ENCODE results near the gene NR2C2.
"Not testable (repeated sequence)": the region's sequence is repeated elsewhere in the genome, so short reads cannot be mapped to it uniquely, and the experiment has no call there.

Gene NR2C2

GRCh38 chr3:14947100-14947885 is at the start of gene NR2C2:
Gene NR2C2 (plus strand): TSS chr3:14947583. CDS start chr3:15003915, 56,332 bp downstream.
- Histone ChIP-seq H3K9me3 (ENCODE audit: control insufficient read depth, insufficient read depth, low read length) (no peaks in the 10 kb centered on the region), H3K9ac (ENCODE audit: low read depth, low read length) (peak within 1 kb of the TSS; percentile 99), H3K4me1 (ENCODE audit: insufficient read depth, low read length) (0 out of 2 replicates have a peak, but pooled peaks cover 5% of the 10 kb centered on the region), H3K36me3 (ENCODE audit: insufficient read depth, low read length) (peaks cover 5% of the 10 kb centered on the region; the same call in 1 of the 2 replicates)

- H3K9ac ChIP-seq (ENCODE audit: low read depth, low read length) = no peak overlapping the region
- no peaks in the 10 kb centered on the region for H3K9me3 ChIP-seq (ENCODE audit: control insufficient read depth, insufficient read depth, low read length)
- H3K36me3 ChIP-seq (ENCODE audit: insufficient read depth, low read length) = 0 out of 2 replicates have a peak, but pooled peaks cover 3% of the 10 kb centered on the region
- H3K4me1 ChIP-seq (ENCODE audit: insufficient read depth, low read length) = no peaks in the 10 kb centered on the region
Measured at GRCh38 chr3:14898929-14899328, 48.5 kb upstream of the NR2C2 start.

- Histone ChIP-seq H3K9ac (ENCODE audit: low read depth, low read length) (no peak overlapping the region), H3K36me3 (ENCODE audit: insufficient read depth, low read length) (0 out of 2 replicates have a peak, but pooled peaks cover 3% of the 10 kb centered on the region), H3K9me3 (ENCODE audit: control insufficient read depth, insufficient read depth, low read length) (no peaks in the 10 kb centered on the region), H3K4me1 (ENCODE audit: insufficient read depth, low read length) (no peaks in the 10 kb centered on the region)
Measured at GRCh38 chr3:14899993-14900618, 47.3 kb upstream of the NR2C2 start.

- H3K9ac ChIP-seq (ENCODE audit: low read depth, low read length) = no peak overlapping the region
- no peaks in the 10 kb centered on the region for H3K4me1 ChIP-seq (ENCODE audit: insufficient read depth, low read length)
- H3K36me3 ChIP-seq (ENCODE audit: insufficient read depth, low read length) = 0 out of 2 replicates have a peak, but pooled peaks cover 3% of the 10 kb centered on the region
- H3K9me3 ChIP-seq (ENCODE audit: control insufficient read depth, insufficient read depth, low read length) = no peaks in the 10 kb centered on the region
Measured at GRCh38 chr3:14900881-14901873, 46.2 kb upstream of the NR2C2 start.

GRCh38 chr3:14902719-14903118 is 44.7 kb upstream of the NR2C2 start:
- no peaks in the 10 kb centered on the region for H3K9me3 ChIP-seq (ENCODE audit: control insufficient read depth, insufficient read depth, low read length)
- no peaks in the 10 kb centered on the region for H3K4me1 ChIP-seq (ENCODE audit: insufficient read depth, low read length)
- 0 out of 2 replicates have a peak, but pooled peaks cover 3% of the 10 kb centered on the region for H3K36me3 ChIP-seq (ENCODE audit: insufficient read depth, low read length)

GRCh38 chr3:14903501-14903900 is 43.9 kb upstream of the NR2C2 start:
- H3K9me3 ChIP-seq (ENCODE audit: control insufficient read depth, insufficient read depth, low read length); H3K9ac ChIP-seq (ENCODE audit: low read depth, low read length); H3K4me1 ChIP-seq (ENCODE audit: insufficient read depth, low read length); H3K36me3 ChIP-seq (ENCODE audit: insufficient read depth, low read length): not testable (repeated sequence)

More at GRCh38 chr3:14902719-14903118, 44.7 kb upstream of the NR2C2 start:
- H3K9ac ChIP-seq (ENCODE audit: low read depth, low read length) = no peak overlapping the region

GRCh38 chr3:14905055-14905657 is 42.2 kb upstream of the NR2C2 start:
- peaks cover 5% of the 10 kb centered on the region; the same call in 1 of the 2 replicates for H3K36me3 ChIP-seq (ENCODE audit: insufficient read depth, low read length)
- H3K9me3 ChIP-seq (ENCODE audit: control insufficient read depth, insufficient read depth, low read length) = no peaks in the 10 kb centered on the region
- no peak overlapping the region for H3K9ac ChIP-seq (ENCODE audit: low read depth, low read length)
- no peaks in the 10 kb centered on the region for H3K4me1 ChIP-seq (ENCODE audit: insufficient read depth, low read length)

- H3K4me1 ChIP-seq (ENCODE audit: insufficient read depth, low read length) = no peaks in the 10 kb centered on the region
- H3K36me3 ChIP-seq (ENCODE audit: insufficient read depth, low read length) = peaks cover 4% of the 10 kb centered on the region; the same call in 1 of the 2 replicates
- no peak overlapping the region for H3K9ac ChIP-seq (ENCODE audit: low read depth, low read length)
- H3K9me3 ChIP-seq (ENCODE audit: control insufficient read depth, insufficient read depth, low read length) = no peaks in the 10 kb centered on the region
Measured at GRCh38 chr3:14906355-14906971, 40.9 kb upstream of the NR2C2 start.

GRCh38 chr3:14907043-14907966 is 40.1 kb upstream of the NR2C2 start:
- peaks cover 2% of the 10 kb centered on the region; the same call in 1 of the 2 replicates for H3K36me3 ChIP-seq (ENCODE audit: insufficient read depth, low read length)
- H3K4me1 ChIP-seq (ENCODE audit: insufficient read depth, low read length) = no peaks in the 10 kb centered on the region
- H3K9me3 ChIP-seq (ENCODE audit: control insufficient read depth, insufficient read depth, low read length) = no peaks in the 10 kb centered on the region
- no peak overlapping the region for H3K9ac ChIP-seq (ENCODE audit: low read depth, low read length)

- Histone ChIP-seq H3K36me3 (ENCODE audit: insufficient read depth, low read length) (peaks cover 2% of the 10 kb centered on the region; the same call in 1 of the 2 replicates), H3K9ac (ENCODE audit: low read depth, low read length) (no peak overlapping the region), H3K4me1 (ENCODE audit: insufficient read depth, low read length) (no peaks in the 10 kb centered on the region), H3K9me3 (ENCODE audit: control insufficient read depth, insufficient read depth, low read length) (no peaks in the 10 kb centered on the region)
Measured at GRCh38 chr3:14909250-14909649, 38.1 kb upstream of the NR2C2 start.

- H3K4me1 ChIP-seq (ENCODE audit: insufficient read depth, low read length) = no peaks in the 10 kb centered on the region
Measured at GRCh38 chr3:14911651-14912050, 35.7 kb upstream of the NR2C2 start.

GRCh38 chr3:14913071-14913925 is 34.1 kb upstream of the NR2C2 start:
- Histone ChIP-seq H3K9me3 (ENCODE audit: control insufficient read depth, insufficient read depth, low read length) (no peaks in the 10 kb centered on the region), H3K9ac (ENCODE audit: low read depth, low read length) (no peak overlapping the region), H3K36me3 (ENCODE audit: insufficient read depth, low read length) (peaks cover 2% of the 10 kb centered on the region; the same call in 1 of the 2 replicates), H3K4me1 (ENCODE audit: insufficient read depth, low read length) (no peaks in the 10 kb centered on the region)

More at GRCh38 chr3:14911651-14912050, 35.7 kb upstream of the NR2C2 start:
- Histone ChIP-seq H3K36me3 (ENCODE audit: insufficient read depth, low read length) (peaks cover 2% of the 10 kb centered on the region; the same call in 1 of the 2 replicates), H3K9me3 (ENCODE audit: control insufficient read depth, insufficient read depth, low read length) (no peaks in the 10 kb centered on the region), H3K9ac (ENCODE audit: low read depth, low read length) (no peak overlapping the region)
